Measurements from ENCODE around the gene VAPB. TPM values are rescaled to one million over a fixed set of nuclear protein-coding genes. Genes with fewer than 3 reads are reported as not detected.

Gene VAPB
- polyA plus RNA-seq, 3 donors, result 8.5 to 14.3 (median 10.1) TPM

GRCh38 chr20:58446960-58447265 lies 57.9 kb downstream of the VAPB start:
- Histone ChIP-seq H3K27me3 (ENCODE audit: control insufficient read depth in 2 of 2, insufficient read depth in 2 of 2, low read length in 2 of 2) (no peaks in the 10 kb centered on the region), H3K9ac (ENCODE audit: insufficient read depth, low read length, poor library complexity, severe bottlenecking) (no peak overlapping the region), H3K4me1 (ENCODE audit: control insufficient read depth in 1 of 2, insufficient read depth in 2 of 2, low read length in 2 of 2) (no peaks in the 10 kb centered on the region), H3K9me3 (replicated peaks in 1 of 2; ENCODE audit: control insufficient read depth in 1 of 2, insufficient read depth in 1 of 2, low read length in 2 of 2) (no peaks in the 10 kb centered on the region), H4K20me1 (ENCODE audit: insufficient read depth, low read length) (peaks cover 24% of the 10 kb centered on the region), H3K4me3 (replicated peaks in 1 of 3; ENCODE audit: low read depth in 2 of 3, low read length in 3 of 3) (no peak overlapping the region), H3K4me2 (replicated peaks; ENCODE audit: extremely low read depth, low read length, poor library complexity, severe bottlenecking) (no peak overlapping the region), H2AFZ (ENCODE audit: insufficient read depth, low read depth, low read length, poor library complexity, severe bottlenecking) (no peak overlapping the region), H3K36me3 (replicated peaks in 1 of 2; ENCODE audit: control insufficient read depth in 1 of 2, insufficient read depth in 2 of 2, low read length in 2 of 2) (peaks cover 42 to 95% of the 10 kb centered on the region in 2 donors), H3K27ac (ENCODE audit: low read depth in 1 of 2, low read length in 2 of 2) (no peak overlapping the region), H3K79me2 (ENCODE audit: insufficient read depth, low read length) (no peaks in the 10 kb centered on the region)
- intact Hi-C loops (cut with micrococcal nuclease), result loop anchor here (5.0 to 10.0 kb wide), 2 partner anchors 210 to 212 kb away; no protein-coding TSS in a partner anchor
- H3K4me3 Mint-ChIP-seq, result no peak overlapping the region
- no peaks in the 10 kb centered on the region for H3K27me3 Mint-ChIP-seq (ENCODE audit: low read depth in 3 of 3)
- H3K9me3 Mint-ChIP-seq, result no peaks in the 10 kb centered on the region
- peaks cover 66 to 77% of the 10 kb centered on the region in 2 donors for H3K36me3 Mint-ChIP-seq
- H3K4me1 Mint-ChIP-seq, result no peaks in the 10 kb centered on the region
- H3K27ac Mint-ChIP-seq, result peak overlapping the region in 1 of 7 donors; percentile 8
- DNase-seq, result no peak
- no peak for TF ChIP-seq CTCF (IDR thresholded peaks at IDR 0.05)
- 92% methylated on average over 5 of the region's 7 CpGs for WGBS (ENCODE audit: insufficient coverage)

- H4K20me1 ChIP-seq (ENCODE audit: insufficient read depth, low read length), result peaks cover 18% of the 10 kb centered on the region
- no peak overlapping the region for H3K4me3 ChIP-seq (replicated peaks in 1 of 3; ENCODE audit: low read depth in 2 of 3, low read length in 3 of 3)
- Mint-ChIP-seq H3K9me3 (no peaks in the 10 kb centered on the region), H3K27ac (no peak overlapping the region), H3K4me1 (no peaks in the 10 kb centered on the region), H3K36me3 (peaks cover 65 to 72% of the 10 kb centered on the region in 2 donors), H3K27me3 (ENCODE audit: low read depth in 3 of 3) (no peaks in the 10 kb centered on the region), H3K4me3 (no peak overlapping the region)
- H2AFZ ChIP-seq (ENCODE audit: insufficient read depth, low read depth, low read length, poor library complexity, severe bottlenecking), result no peak overlapping the region
- H3K9me3 ChIP-seq (replicated peaks in 1 of 2; ENCODE audit: control insufficient read depth in 1 of 2, insufficient read depth in 1 of 2, low read length in 2 of 2), result no peaks in the 10 kb centered on the region
- H3K79me2 ChIP-seq (ENCODE audit: insufficient read depth, low read length), result no peaks in the 10 kb centered on the region
- H3K4me2 ChIP-seq (replicated peaks; ENCODE audit: extremely low read depth, low read length, poor library complexity, severe bottlenecking), result no peak overlapping the region
- WGBS (ENCODE audit: insufficient coverage), result 100% methylated on average over 2 of the region's 10 CpGs
- no peak overlapping the region for H3K9ac ChIP-seq (ENCODE audit: insufficient read depth, low read length, poor library complexity, severe bottlenecking)
- intact Hi-C loops (cut with micrococcal nuclease), result loop anchor here (5.0 to 10.0 kb wide), 2 partner anchors 210 to 213 kb away; no protein-coding TSS in a partner anchor
- no peak overlapping the region for H3K27ac ChIP-seq (ENCODE audit: low read depth in 1 of 2, low read length in 2 of 2)
- TF ChIP-seq CTCF (IDR thresholded peaks at IDR 0.05), result peak; percentile 42
- DNase-seq, result peak in 1 of 3 donors; percentile 12
- H3K4me1 ChIP-seq (ENCODE audit: control insufficient read depth in 1 of 2, insufficient read depth in 2 of 2, low read length in 2 of 2), result no peaks in the 10 kb centered on the region
- H3K36me3 ChIP-seq (replicated peaks in 1 of 2; ENCODE audit: control insufficient read depth in 1 of 2, insufficient read depth in 2 of 2, low read length in 2 of 2), result peaks cover 42 to 90% of the 10 kb centered on the region in 2 donors
- H3K27me3 ChIP-seq (ENCODE audit: control insufficient read depth in 2 of 2, insufficient read depth in 2 of 2, low read length in 2 of 2), result no peaks in the 10 kb centered on the region
Measured at GRCh38 chr20:58447511-58448391, 58.7 kb downstream of the VAPB start.

All from CD14-positive monocyte (primary cell).